Mesothelial cell of epicardium (in vitro differentiated cells): ENCODE measurements around the gene RARB. TPM values are rescaled to one million over a fixed set of nuclear protein-coding genes. Genes with fewer than 3 reads are reported as not detected.

Experiments
- DNase-seq, 2 experiments: peaks; one replicate each; pipeline ENCODE4 v3.0.0; 2021; ENCODE audit warnings: low spot score in 2 of 2; ENCODE audit not compliant: unreplicated experiment in 2 of 2
- H3K27ac Mint-ChIP-seq: 2 replicates; pipeline ENCODE4 v1.8.0; 2021; ENCODE audit warnings: mixed read lengths
- H3K27me3 Mint-ChIP-seq: 2 replicates; pipeline ENCODE4 v1.8.0; 2021; ENCODE audit warnings: low read depth, mixed read lengths
- H3K36me3 Mint-ChIP-seq: 2 replicates; pipeline ENCODE4 v1.8.0; 2021; ENCODE audit warnings: mixed read lengths
- H3K4me1 Mint-ChIP-seq: 2 replicates; pipeline ENCODE4 v1.8.0; 2021; ENCODE audit warnings: mixed read lengths
- H3K4me3 Mint-ChIP-seq: 2 replicates; pipeline ENCODE4 v1.8.0; 2021; ENCODE audit warnings: mild to moderate bottlenecking, moderate library complexity, mixed read lengths
- H3K9me3 Mint-ChIP-seq: 2 replicates; pipeline ENCODE4 v1.8.0; 2021; ENCODE audit warnings: mixed read lengths
- total RNA-seq: library from RNA; stranded (reverse); gene quantifications from 3 replicates; pipeline ENCODE4 v1.2.1, GENCODE V29; 2021
- TF ChIP-seq, protein P1 (sequence below): fragments of 200-600 bp; sonication (generic); IDR thresholded peaks from one replicate; pipeline ENCODE4 v1.5.0; 2021; ENCODE audit warnings: antibody characterized with exemption; ENCODE audit not compliant: unreplicated experiment

Gene RARB
- total RNA-seq, 1 donor from 2014 or later = 117 TPM

GRCh38 chr3:25587094-25587493, 159.0 kb downstream of the RARB start:
- Mint-ChIP-seq H3K36me3 (peaks cover 56% of the 10 kb centered on the region), H3K27me3 (no peaks in the 10 kb centered on the region), H3K27ac (peak overlapping the region; percentile 36), H3K4me3 (no peak overlapping the region), H3K9me3 (peaks cover 7% of the 10 kb centered on the region), H3K4me1 (peaks cover 33% of the 10 kb centered on the region)
- DNase-seq = no peak
- TF ChIP-seq, protein P1, sequence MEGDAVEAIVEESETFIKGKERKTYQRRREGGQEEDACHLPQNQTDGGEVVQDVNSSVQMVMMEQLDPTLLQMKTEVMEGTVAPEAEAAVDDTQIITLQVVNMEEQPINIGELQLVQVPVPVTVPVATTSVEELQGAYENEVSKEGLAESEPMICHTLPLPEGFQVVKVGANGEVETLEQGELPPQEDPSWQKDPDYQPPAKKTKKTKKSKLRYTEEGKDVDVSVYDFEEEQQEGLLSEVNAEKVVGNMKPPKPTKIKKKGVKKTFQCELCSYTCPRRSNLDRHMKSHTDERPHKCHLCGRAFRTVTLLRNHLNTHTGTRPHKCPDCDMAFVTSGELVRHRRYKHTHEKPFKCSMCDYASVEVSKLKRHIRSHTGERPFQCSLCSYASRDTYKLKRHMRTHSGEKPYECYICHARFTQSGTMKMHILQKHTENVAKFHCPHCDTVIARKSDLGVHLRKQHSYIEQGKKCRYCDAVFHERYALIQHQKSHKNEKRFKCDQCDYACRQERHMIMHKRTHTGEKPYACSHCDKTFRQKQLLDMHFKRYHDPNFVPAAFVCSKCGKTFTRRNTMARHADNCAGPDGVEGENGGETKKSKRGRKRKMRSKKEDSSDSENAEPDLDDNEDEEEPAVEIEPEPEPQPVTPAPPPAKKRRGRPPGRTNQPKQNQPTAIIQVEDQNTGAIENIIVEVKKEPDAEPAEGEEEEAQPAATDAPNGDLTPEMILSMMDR = no peak

GRCh38 chr3:25587526-25587925, 159.5 kb downstream of the RARB start:
- H3K36me3 Mint-ChIP-seq = peaks cover 51% of the 10 kb centered on the region
- H3K27ac Mint-ChIP-seq = no peak overlapping the region
- H3K4me1 Mint-ChIP-seq = peaks cover 33% of the 10 kb centered on the region
- TF ChIP-seq, protein P1 = no peak
- no peak for DNase-seq
- no peaks in the 10 kb centered on the region for H3K27me3 Mint-ChIP-seq
- H3K9me3 Mint-ChIP-seq = peaks cover 7% of the 10 kb centered on the region
- no peak overlapping the region for H3K4me3 Mint-ChIP-seq

DNA sequence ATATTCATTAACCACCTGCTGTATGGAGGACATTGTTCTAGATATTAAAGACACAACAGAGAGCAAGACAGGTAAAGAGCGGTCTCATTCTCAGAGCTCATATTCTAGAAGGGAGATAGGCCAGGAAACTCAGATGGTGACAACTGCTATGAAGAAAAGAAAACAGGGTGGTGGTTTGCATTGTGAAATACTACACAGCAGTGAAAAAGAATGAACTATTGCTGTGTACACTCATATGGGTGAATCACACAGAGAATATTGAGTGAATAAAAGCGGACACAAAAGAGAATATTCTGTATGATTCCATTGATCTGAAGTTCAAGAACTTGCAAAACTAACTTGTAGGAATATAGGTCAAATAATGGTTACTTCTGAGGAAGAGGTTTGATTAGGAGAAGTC, 159.9 kb downstream of the RARB start:
- peaks cover 32% of the 10 kb centered on the region for H3K4me1 Mint-ChIP-seq
- no peak overlapping the region for H3K27ac Mint-ChIP-seq

DNA sequence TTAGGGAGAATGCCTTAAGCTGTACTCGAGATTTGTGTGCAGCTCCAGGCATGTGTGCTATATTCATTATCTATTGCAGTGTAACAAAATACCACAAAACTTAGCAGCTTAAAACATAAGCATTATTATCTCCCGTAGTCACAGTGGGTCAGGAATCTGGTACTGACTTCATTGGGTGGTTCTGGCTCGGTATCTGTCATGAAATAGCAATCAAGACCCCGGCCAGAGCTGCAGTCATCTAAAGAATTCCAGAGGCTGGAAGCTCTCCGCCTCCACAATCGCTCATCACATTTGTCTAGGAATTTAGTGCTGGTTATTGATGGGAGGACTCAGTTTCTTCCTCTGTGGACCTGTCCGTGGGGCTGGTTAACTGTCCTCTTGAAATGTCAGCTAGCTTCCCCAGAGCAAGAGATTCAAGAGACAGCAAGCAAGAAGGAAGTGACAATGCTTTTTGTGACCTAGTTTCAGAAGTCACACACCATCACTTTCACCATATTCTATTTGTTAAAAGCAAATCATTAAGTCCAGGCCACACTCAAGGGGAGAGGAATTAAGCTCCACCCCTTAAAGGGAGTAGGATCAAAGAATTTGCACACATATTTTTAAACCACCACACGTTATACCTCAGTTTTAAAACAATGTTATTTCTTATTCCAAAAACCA, 160.5 kb downstream of the RARB start:
- Mint-ChIP-seq H3K36me3 (peaks cover 45% of the 10 kb centered on the region), H3K4me3 (no peak overlapping the region), H3K27ac (peak overlapping the region; percentile 41), H3K27me3 (no peaks in the 10 kb centered on the region), H3K4me1 (peaks cover 36% of the 10 kb centered on the region), H3K9me3 (peaks cover 7% of the 10 kb centered on the region)
- TF ChIP-seq, protein P1 = no peak
- no peak for DNase-seq

More for the DNA sequence above, 159.9 kb downstream of the RARB start:
- Mint-ChIP-seq H3K4me3 (no peak overlapping the region), H3K27me3 (no peaks in the 10 kb centered on the region), H3K9me3 (peaks cover 7% of the 10 kb centered on the region), H3K36me3 (peaks cover 47% of the 10 kb centered on the region)
- no peak for DNase-seq
- TF ChIP-seq, protein P1 = no peak

GRCh38 chr3:25589104-25589782, 161.2 kb downstream of the RARB start:
- TF ChIP-seq, protein P1 = no peak
- Mint-ChIP-seq H3K36me3 (peaks cover 40% of the 10 kb centered on the region), H3K4me1 (peaks cover 43% of the 10 kb centered on the region), H3K27ac (peak overlapping the region; percentile 37), H3K27me3 (no peaks in the 10 kb centered on the region), H3K4me3 (no peak overlapping the region), H3K9me3 (peaks cover 7% of the 10 kb centered on the region)
- no peak for DNase-seq
